ENCODE data around the gene CARD14.

DNA sequence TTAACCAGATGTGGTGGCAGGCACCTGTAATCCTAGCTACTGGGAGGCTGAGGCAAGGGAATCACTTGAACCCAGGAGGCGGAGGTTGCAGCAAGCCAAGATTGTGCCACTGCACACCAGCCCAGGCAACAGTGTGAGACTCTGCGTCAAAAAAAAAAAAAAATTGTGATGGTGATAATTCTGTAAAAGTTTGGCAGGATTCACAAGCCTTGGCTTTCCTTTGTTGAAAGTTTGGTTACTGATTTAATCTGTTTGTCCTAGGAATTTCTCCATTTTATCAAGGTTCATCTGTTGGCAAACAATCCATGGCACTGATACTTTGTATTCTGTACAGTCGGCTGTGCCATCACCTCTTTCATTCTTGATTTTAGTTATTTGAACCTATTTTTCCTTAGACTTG is 38.8 kb upstream of the CARD14 start:
- TF ChIP-seq POLR2AphosphoS5 (IDR thresholded peaks at IDR 0.05; ENCODE audit: low read depth, low read length) (no peak), SIN3A (IDR thresholded peaks at IDR 0.05; ENCODE audit: borderline replicate concordance, insufficient read depth, low read length) (no peak)
